Mammary epithelial cell (primary cell): ENCODE data around the gene EFNA2.
"Not testable (repeated sequence)": the region's sequence is repeated elsewhere in the genome, so short reads cannot be mapped to it uniquely, and the experiment has no call there.

ENCODE experiments used
- EZH2 ChIP-seq: IDR thresholded peaks from 2 replicates; pipeline ENCODE4 v1.6.1; 2012; ENCODE audit warnings: low read length, inconsistent platforms, borderline replicate concordance
- TF ChIP-seq, protein P1 (sequence below), 2 donors: IDR thresholded peaks in 1 of 2; conservative IDR thresholded peaks in 1 of 2; 2 replicates each; pipeline ENCODE4 v1.5.1; 2011 to 2012; ENCODE audit warnings: inconsistent platforms in 2 of 2, low read length in 2 of 2, mild to moderate bottlenecking in 2 of 2, control low read depth in 1 of 2, low read depth in 1 of 2; ENCODE audit not compliant: insufficient read depth in 1 of 2; ENCODE audit errors: extremely low read depth in 1 of 2

DNA sequence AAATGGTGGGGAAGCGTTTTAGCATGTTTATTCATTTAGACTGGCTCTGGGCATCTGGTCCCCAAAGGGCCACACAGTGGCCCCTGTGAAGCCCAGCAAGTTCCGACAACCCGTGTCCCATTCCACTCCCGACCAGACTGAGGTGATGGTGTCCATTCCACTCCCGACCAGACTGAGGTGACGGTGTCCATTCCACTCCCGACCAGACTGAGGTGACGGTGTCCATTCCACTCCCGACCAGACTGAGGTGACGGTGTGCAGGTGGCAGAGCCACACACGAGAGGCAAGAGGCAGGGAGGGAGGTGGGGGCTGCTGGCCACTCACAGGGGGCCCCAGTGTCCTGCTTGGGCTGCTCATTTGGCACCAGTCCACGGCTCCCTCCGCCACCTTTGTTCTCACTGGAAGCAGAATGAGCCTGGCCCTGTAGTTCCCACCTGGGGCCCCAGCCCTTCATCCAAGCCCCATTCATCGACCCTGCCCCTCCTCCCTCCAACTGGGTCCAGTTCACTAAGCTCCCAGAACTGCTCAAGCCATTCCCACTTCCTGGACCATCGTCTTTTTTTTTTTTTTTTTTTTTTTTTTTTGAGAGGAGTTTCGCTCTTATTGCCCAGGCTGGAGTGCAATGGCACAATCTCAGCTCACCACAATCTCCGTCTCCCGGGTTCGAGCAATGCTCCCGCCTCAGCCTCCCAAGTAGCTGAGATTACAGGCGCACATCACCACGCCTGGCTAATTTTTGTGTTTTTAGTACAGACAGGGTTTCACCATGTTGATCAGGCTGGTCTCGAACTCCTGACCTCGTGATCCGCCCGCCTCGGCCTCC lies 39.2 kb upstream of the EFNA2 start:
- TF ChIP-seq, protein P1, sequence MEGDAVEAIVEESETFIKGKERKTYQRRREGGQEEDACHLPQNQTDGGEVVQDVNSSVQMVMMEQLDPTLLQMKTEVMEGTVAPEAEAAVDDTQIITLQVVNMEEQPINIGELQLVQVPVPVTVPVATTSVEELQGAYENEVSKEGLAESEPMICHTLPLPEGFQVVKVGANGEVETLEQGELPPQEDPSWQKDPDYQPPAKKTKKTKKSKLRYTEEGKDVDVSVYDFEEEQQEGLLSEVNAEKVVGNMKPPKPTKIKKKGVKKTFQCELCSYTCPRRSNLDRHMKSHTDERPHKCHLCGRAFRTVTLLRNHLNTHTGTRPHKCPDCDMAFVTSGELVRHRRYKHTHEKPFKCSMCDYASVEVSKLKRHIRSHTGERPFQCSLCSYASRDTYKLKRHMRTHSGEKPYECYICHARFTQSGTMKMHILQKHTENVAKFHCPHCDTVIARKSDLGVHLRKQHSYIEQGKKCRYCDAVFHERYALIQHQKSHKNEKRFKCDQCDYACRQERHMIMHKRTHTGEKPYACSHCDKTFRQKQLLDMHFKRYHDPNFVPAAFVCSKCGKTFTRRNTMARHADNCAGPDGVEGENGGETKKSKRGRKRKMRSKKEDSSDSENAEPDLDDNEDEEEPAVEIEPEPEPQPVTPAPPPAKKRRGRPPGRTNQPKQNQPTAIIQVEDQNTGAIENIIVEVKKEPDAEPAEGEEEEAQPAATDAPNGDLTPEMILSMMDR (conservative IDR thresholded peaks at IDR 0.05 in 1 of 2, IDR thresholded peaks at IDR 0.05 in 1 of 2; ENCODE audit: extremely low read depth in 1 of 2, insufficient read depth in 1 of 2, low read depth in 1 of 2, low read length in 2 of 2): not testable (repeated sequence)
- TF ChIP-seq EZH2: not testable (repeated sequence)
